Loucy (cell line): Measurements from ENCODE around the gene BHLHE23.

Experiments used
- H2AFZ ChIP-seq: fragments of 200-600 bp; sonication (generic); 2 replicates; pipeline ENCODE4 v1.6.0; 2016; ENCODE audit warnings: antibody characterized with exemption, mild to moderate bottlenecking, low read length, moderate library complexity
- H3F3A ChIP-seq: fragments of 200-600 bp; 2 replicates; pipeline ENCODE4 v1.6.0; 2016; ENCODE audit warnings: antibody characterized with exemption, low read depth, mild to moderate bottlenecking
- H3K27me3 ChIP-seq: fragments of 200-600 bp; sonication (generic); 2 replicates; pipeline ENCODE4 v1.6.1; 2014; ENCODE audit warnings: low read length, mild to moderate bottlenecking; ENCODE audit not compliant: insufficient read depth, poor library complexity, severe bottlenecking
- H3K36me3 ChIP-seq: fragments of 200-600 bp; sonication (generic); 2 replicates; pipeline ENCODE4 v1.6.1; 2016; ENCODE audit warnings: low read length; ENCODE audit not compliant: insufficient read depth
- H3K4me1 ChIP-seq: fragments of 200-600 bp; sonication (generic); 2 replicates; pipeline ENCODE4 v1.5.1; 2014; ENCODE audit warnings: low read length, mild to moderate bottlenecking; ENCODE audit not compliant: insufficient read depth, poor library complexity, severe bottlenecking
- H3K4me2 ChIP-seq: fragments of 200-600 bp; sonication (generic); 2 replicates; pipeline ENCODE4 v1.6.0; 2014; ENCODE audit warnings: antibody characterized with exemption, low read length, low read depth, mild to moderate bottlenecking; ENCODE audit not compliant: poor library complexity, severe bottlenecking
- H3K4me3 ChIP-seq: fragments of 200-600 bp; sonication (generic); 2 replicates; pipeline ENCODE4 v1.5.1; 2014; ENCODE audit warnings: low read length, mild to moderate bottlenecking, mixed read lengths; ENCODE audit not compliant: poor library complexity, severe bottlenecking
- H3K79me2 ChIP-seq: fragments of 200-600 bp; sonication (generic); 2 replicates; pipeline ENCODE4 v1.6.1; 2014; ENCODE audit warnings: low read length; ENCODE audit not compliant: insufficient read depth
- H3K9ac ChIP-seq: fragments of 200-600 bp; sonication (generic); 2 replicates; pipeline ENCODE4 v1.6.0; 2014; ENCODE audit warnings: mild to moderate bottlenecking, low read depth, low read length, moderate library complexity; ENCODE audit not compliant: poor library complexity, severe bottlenecking
- H3K9me2 ChIP-seq: fragments of 200-600 bp; sonication (generic); replicated peaks from 2 replicates; pipeline ENCODE4 v1.6.1; 2016; ENCODE audit warnings: low read depth, low read length, mixed read lengths
- H3K9me3 ChIP-seq: fragments of 200-600 bp; sonication (generic); 2 replicates; pipeline ENCODE4 v1.6.1; 2014; ENCODE audit warnings: mild to moderate bottlenecking, antibody characterized with exemption, low read length, low read depth; ENCODE audit not compliant: insufficient read depth
- H4K20me1 ChIP-seq: fragments of 200-600 bp; sonication (generic); 2 replicates; pipeline ENCODE4 v1.6.0; 2014; ENCODE audit warnings: antibody characterized with exemption, low read length, mild to moderate bottlenecking; ENCODE audit not compliant: insufficient read depth, poor library complexity, severe bottlenecking
- EZH2phosphoT487 ChIP-seq: fragments of 200-600 bp; IDR thresholded peaks from 2 replicates; pipeline ENCODE4 v1.6.1; 2018; ENCODE audit warnings: antibody characterized with exemption, mild to moderate bottlenecking, moderate library complexity, borderline replicate concordance
- TF ChIP-seq, protein P1 (sequence below): fragments of 200-600 bp; sonication (generic); conservative IDR thresholded peaks from 2 replicates; pipeline ENCODE4 v1.5.1; 2014; ENCODE audit warnings: mild to moderate bottlenecking, antibody characterized with exemption, low read length

BHLHE23 gene

DNA sequence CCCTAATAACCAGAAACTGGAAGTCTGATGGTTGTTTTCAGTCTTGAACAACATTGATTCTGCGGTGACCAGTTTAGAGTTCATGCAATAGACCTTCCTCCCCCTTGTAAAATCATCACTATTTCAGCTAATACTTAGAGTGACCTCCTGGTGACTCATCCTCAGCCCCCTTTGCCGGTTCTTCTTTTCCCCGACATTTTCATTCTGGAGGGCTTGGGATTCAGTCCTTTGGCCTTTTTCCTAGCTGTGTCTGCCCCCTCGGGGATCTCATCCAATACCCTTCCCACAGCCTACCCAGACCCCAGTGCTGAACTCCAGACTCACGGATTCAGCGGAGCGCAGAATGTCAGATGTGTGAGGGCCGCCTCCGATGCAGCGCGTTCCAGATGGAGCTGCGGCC, 7.5 kb upstream of the BHLHE23 start:
- Histone ChIP-seq H3K4me1 (no peaks in the 10 kb centered on the region), H3K4me2 (no peak overlapping the region), H3K4me3 (no peak overlapping the region), H3K36me3 (no peaks in the 10 kb centered on the region), H3F3A (no peaks in the 10 kb centered on the region), H2AFZ (no peak overlapping the region), H4K20me1 (peaks cover 7% of the 10 kb centered on the region), H3K9me3 (peaks cover 5% of the 10 kb centered on the region), H3K9me2 (no peaks in the 10 kb centered on the region), H3K79me2 (peaks cover 7% of the 10 kb centered on the region), H3K27me3 (no peaks in the 10 kb centered on the region), H3K9ac (no peak overlapping the region)
- no peak for TF ChIP-seq EZH2phosphoT487
- TF ChIP-seq, protein P1, sequence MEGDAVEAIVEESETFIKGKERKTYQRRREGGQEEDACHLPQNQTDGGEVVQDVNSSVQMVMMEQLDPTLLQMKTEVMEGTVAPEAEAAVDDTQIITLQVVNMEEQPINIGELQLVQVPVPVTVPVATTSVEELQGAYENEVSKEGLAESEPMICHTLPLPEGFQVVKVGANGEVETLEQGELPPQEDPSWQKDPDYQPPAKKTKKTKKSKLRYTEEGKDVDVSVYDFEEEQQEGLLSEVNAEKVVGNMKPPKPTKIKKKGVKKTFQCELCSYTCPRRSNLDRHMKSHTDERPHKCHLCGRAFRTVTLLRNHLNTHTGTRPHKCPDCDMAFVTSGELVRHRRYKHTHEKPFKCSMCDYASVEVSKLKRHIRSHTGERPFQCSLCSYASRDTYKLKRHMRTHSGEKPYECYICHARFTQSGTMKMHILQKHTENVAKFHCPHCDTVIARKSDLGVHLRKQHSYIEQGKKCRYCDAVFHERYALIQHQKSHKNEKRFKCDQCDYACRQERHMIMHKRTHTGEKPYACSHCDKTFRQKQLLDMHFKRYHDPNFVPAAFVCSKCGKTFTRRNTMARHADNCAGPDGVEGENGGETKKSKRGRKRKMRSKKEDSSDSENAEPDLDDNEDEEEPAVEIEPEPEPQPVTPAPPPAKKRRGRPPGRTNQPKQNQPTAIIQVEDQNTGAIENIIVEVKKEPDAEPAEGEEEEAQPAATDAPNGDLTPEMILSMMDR = no peak

DNA sequence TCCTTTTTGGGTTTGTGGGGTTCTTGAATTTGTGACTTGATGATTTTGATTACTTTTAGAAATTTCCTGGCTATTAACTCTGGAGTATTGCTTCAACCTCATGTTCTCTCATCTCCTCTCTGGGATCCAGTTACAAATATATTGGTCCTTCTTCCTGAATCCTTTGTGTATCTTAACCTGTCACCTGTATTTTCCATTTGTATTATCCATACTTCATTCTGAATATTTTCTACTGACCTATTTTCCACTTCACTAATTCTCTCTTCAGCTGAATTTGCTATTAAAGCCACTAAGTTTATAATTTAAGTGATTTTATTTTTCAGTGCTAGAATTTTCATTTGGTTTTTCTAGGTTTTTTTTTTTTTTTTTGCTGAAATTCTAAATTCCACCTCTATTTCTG, 6.4 kb upstream of the BHLHE23 start:
- Histone ChIP-seq H3K4me3 (no peak overlapping the region), H3K9me3 (peaks cover 5% of the 10 kb centered on the region), H4K20me1 (peaks cover 14% of the 10 kb centered on the region), H3K4me2 (no peak overlapping the region), H3F3A (no peaks in the 10 kb centered on the region), H3K4me1 (peaks cover 7% of the 10 kb centered on the region), H2AFZ (no peak overlapping the region), H3K9me2 (no peaks in the 10 kb centered on the region), H3K9ac (no peak overlapping the region), H3K79me2 (peaks cover 16% of the 10 kb centered on the region), H3K36me3 (no peaks in the 10 kb centered on the region), H3K27me3 (peaks cover 3% of the 10 kb centered on the region)
- TF ChIP-seq EZH2phosphoT487 = no peak
- TF ChIP-seq, protein P1 = no peak

DNA sequence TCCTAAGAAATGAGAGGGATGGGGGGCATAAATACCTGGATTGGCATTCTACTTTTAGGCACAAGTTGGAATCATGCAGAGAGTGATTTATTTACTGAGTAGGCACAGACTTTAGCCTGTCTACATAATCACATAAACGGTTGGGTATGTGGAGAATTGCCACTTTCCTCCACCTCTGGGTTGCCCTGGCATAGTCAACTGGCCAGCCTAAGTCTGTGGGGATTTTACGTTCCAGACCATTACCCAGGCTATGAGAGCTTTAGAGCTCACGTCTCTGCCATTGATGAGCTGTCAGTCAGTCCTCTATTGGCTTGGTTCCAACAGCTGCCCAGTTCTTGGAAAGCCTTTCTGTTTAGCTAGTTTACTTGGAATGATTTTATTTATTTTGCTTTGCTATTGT, 5.0 kb upstream of the BHLHE23 start:
- no peaks in the 10 kb centered on the region for H3F3A ChIP-seq
- H3K9ac ChIP-seq = no peak overlapping the region
- H2AFZ ChIP-seq = no peak overlapping the region
- H3K36me3 ChIP-seq = no peaks in the 10 kb centered on the region
- H3K4me3 ChIP-seq = no peak overlapping the region
- peaks cover 17% of the 10 kb centered on the region for H3K27me3 ChIP-seq
- peaks cover 5% of the 10 kb centered on the region for H3K9me3 ChIP-seq
- H4K20me1 ChIP-seq = peaks cover 14% of the 10 kb centered on the region
- H3K9me2 ChIP-seq = no peaks in the 10 kb centered on the region
- no peak for TF ChIP-seq EZH2phosphoT487
- TF ChIP-seq, protein P1 = no peak
- peaks cover 20% of the 10 kb centered on the region for H3K4me1 ChIP-seq
- peaks cover 28% of the 10 kb centered on the region for H3K79me2 ChIP-seq
- no peak overlapping the region for H3K4me2 ChIP-seq
